Stimulated activated CD4-positive, alpha-beta T cell treated with anti-CD3 and anti-CD28 coated beads, Interleukin-4, amount 100 ng/mL, for 4 hours (primary cell): ENCODE results near the gene IL27RA.
A peak's percentile ranks its signal among the peaks of the same experiment; 100 is the strongest.
"Not testable (repeated sequence)": the region's sequence is repeated elsewhere in the genome, so short reads cannot be mapped to it uniquely, and the experiment has no call there.

Source experiments
- DNase-seq, 2 experiments: peaks; one replicate each; pipeline ENCODE4 v3.0.0-alpha.2; 2020

Gene IL27RA

DNA sequence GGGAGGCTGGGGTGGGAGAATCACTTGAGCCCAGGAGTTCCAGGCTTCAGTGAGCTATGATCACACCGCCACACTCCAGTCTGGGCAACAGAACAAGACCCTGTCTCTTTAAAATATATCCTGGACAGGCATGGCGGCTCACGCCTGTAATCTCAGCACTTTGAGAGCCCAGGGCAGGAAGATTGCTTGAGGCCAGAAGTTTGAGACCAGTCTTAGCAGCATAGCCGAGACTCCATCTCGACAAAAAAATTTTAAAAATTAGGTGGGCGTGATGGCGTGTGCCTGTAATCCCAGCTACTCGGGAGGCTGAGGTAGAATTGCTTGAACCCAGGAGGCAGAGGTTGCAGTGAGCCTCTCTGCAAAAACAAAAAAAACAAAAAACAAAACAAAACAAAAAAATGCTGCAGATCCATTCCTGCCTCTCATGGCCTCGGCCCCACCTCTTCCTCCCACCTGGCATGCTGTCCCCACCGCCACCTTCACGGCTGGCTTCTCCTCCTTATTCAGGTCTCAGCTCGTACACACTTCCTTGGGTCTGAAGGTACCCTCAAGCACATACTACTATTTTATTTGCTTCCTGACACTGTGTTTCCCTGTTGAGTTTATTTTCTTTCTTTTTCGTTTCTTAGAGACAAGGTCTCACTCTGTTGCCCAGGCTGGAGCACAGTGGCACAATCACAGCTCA, 30.7 kb upstream of the IL27RA start:
- DNase-seq = no peak

GRCh38 chr19:14002571-14003250, 28.9 kb upstream of the IL27RA start:
- DNase-seq = no peak

DNA sequence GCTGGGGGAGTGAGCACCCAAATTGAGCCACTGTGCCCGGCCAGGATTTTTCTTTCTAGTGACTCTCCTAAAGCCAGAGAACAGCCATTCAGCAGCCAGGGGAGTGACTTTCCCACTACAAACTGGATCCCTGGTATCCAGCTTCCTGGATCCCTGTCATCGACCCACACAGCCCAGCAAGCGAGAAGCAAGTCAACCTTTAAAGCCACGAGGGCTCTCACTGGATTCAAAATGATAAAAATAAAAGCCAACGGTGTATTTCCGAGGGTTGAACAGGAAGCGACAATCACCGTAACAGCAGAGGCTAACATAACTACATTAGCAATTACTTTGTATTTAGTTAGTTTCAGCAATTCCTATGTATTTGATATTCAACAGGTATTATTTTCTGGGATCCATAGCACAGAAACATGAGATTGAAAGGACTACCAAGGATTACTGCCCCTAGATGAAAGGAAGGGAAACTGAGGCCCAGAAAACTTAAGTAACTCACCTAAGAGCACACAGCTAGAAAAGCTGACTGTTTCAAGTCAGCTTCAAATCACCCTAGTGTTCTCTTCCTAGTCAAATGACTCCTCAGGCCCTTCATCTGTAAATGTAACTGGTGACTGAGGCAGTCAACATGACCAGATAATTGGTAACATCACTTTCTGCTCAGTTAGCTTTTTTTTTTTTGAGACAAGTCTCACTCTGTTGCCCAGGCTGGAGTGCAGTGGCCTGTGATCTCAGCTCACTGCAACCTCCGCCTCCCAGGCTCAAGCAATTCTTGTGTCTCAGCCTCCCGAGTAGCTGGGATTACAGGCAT, 28.1 kb upstream of the IL27RA start:
- no peak for DNase-seq

- no peak for DNase-seq
These were observed 26.8 kb upstream of the IL27RA start for GRCh38 chr19:14004619-14005348.

GRCh38 chr19:14005349-14006084, 26.0 kb upstream of the IL27RA start:
- peak; percentile 85 to 91 for DNase-seq

- DNase-seq = peak; percentile 99 to 100
These were observed 25.3 kb upstream of the IL27RA start, which contains the start of gene RFX1 for GRCh38 chr19:14006085-14006765. Gene RFX1 (minus strand): TSS chr19:14006320. CDS start chr19:13993843, 12,477 bp downstream.

GRCh38 chr19:14006766-14007562, 24.6 kb upstream of the IL27RA start:
- peak in 1 of 2 experiments; percentile 75 for DNase-seq

DNA sequence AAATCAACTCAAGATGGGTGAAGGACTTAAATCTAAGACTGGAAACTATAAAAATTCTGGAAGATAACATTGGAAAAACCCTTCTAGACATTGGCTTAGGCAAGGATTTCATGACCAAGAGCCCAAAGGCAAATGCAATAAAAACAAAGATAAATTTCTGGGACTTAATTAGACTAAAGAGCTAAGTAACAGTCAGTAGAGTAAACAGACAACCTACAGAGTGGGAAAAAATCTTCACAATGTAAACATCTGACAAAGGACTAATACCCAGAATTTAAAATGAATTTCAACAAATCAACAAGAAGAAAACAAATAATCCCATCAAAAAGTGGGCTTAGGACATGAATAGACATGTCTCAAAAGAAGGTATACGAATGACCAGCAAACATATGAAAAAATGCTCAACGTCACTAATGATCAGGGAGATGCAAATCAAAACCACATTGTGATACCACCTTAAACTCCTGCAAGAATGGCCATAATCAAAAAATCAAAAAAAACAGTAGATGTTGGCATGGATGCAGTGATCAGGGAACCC, 19.1 kb upstream of the IL27RA start:
- no peak for DNase-seq

GRCh38 chr19:14015524-14016035, 16.0 kb upstream of the IL27RA start:
- no peak for DNase-seq

- DNase-seq = no peak
These were observed 12.5 kb upstream of the IL27RA start for GRCh38 chr19:14019100-14019499.

GRCh38 chr19:14019739-14020138, 11.8 kb upstream of the IL27RA start:
- DNase-seq = not testable (repeated sequence)

DNA sequence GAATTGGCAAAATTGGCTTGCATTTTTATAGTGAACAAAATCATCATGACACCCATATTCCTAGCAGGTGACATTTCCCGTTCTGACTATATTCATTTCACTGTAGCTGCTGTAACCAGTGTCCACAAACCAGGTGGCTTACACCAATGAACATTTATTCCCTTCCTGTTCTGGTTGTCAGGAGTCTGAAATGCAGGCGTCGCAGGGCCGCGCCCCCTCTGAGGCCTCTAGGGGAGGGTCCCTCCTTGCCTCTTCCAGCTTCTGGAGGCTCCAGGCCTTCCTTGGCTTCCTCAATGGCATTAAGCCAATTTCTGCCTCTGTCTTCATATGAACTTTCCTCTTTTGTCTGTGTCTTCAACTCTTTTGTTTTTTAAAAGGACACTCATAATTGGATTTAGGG, 10.1 kb upstream of the IL27RA start:
- DNase-seq = no peak

DNA sequence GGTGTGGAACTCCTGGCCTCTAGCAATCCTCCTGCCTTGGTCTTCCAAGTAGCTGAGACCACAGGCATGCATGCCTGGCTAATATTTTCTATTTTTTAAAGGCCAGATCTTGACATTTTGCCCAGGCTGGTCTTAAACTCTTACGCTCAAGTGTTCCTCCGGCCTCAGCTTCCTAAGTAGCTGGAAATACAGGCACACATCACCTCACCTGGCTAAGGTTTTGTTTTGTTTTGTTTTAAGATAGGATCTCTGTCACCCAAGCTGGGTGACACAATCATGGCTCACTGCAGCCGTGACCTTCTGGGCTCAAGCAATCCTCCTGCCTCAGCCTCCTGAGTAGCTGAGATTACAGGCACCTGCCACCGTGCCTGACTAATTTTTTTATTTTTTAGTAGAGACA, 9.1 kb upstream of the IL27RA start:
- no peak for DNase-seq

GRCh38 chr19:14023404-14024235, 7.9 kb upstream of the IL27RA start:
- no peak for DNase-seq

- not testable (repeated sequence) for DNase-seq
These were observed 4.8 kb upstream of the IL27RA start for GRCh38 chr19:14026652-14027192.

DNA sequence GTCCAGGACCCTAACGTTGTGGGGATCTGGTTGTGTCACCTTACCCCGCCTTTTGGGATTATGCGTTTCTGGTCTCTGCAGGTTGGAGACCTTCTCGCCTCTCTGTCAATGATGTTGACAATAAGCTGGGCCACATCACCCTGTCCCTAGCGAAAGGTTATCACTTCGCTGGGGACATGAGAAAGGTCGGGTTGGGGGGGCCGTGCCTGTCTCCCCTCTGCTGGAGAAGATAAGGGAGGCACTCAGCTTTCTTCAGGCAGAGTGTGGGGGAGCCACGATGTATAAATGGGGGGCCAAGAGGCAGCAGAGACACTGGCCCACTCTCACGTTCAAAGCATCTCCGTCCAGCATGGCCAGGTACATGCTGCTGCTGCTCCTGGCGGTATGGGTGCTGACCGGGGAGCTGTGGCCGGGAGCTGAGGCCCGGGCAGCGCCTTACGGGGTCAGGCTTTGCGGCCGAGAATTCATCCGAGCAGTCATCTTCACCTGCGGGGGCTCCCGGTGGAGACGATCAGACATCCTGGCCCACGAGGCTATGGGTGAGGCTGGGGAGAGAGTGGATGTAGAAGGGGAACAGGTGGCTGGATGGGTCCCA, 3.6 kb upstream of the IL27RA start, which contains the start of gene RLN3:
TSS of gene RLN3 (plus strand) at position 293 of the 595 bp plus-strand sequence. CDS start at position 350, 57 bp downstream.
- DNase-seq = no peak

- no peak for DNase-seq
These were observed 2.7 kb upstream of the IL27RA start for GRCh38 chr19:14028901-14029300.

DNA sequence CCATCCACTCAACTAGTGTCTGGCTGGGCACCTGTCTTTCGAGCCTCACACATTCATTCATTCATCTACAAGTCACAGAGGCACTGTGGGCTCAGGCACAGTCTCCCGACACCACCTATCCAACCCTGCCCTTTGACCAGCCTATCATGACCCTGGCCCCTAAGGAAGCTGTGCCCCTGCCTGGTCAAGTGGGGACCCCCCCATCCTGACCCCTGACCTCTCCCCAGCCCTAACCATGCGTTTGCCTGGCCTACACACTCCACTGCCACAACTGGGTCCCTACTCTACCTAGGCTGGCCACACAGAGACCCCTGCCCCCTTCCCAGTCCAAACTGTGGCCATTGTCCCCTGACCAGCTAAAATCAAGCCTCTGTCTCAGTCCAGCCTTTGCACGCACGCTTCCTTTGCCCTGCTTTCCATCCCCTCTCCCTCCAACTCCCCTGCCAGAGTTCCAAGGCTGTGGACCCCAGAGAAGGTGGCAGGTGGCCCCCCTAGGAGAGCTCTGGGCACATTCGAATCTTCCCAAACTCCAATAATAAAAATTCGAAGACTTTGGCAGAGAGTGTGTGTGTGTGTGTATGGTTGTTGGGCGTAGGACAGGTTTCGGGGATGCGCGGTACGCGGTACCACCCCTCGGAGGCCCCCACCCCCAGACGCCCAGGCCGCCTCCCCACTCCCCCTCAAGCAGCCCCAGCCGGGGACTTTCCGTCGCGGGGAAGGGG, 404 bp upstream of the IL27RA start:
- DNase-seq = peak in 1 of 2 experiments; percentile 92
